ENCODE measurements around the gene AURKA.

DNA sequence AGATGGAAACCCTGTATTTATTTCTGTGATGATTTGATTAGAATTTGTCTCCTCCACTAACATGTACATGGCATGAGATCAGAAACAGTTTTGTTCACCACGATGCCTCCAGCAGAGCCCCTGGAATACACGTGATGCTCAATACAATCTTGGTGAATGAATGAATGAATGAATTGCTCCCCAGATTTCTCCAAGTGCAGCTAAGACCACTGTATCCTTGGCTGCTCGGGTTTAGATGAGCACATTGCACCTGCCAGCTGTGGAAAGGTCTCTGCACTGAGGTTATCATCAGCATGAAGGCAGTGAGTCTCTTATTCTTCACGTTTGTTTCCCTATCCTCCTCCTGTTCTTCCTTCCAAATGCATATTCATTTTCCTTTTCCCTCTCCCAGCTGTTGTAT, 37.9 kb upstream of the AURKA start:
- TF ChIP-seq CTCF (IDR thresholded peaks at IDR 0.05) = no peak
- no peak for TF ChIP-seq POLR2A (IDR thresholded peaks at IDR 0.05)
